LNCAP (cell line): ENCODE measurements around the gene ASIP.

Source experiments
- TF ChIP-seq, protein P1 (sequence below): fragments of 450-650 bp; IDR thresholded peaks from 2 replicates; pipeline ENCODE4 v1.5.1; 2017; ENCODE audit warnings: mild to moderate bottlenecking

Gene ASIP, protein sequence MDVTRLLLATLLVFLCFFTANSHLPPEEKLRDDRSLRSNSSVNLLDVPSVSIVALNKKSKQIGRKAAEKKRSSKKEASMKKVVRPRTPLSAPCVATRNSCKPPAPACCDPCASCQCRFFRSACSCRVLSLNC

DNA sequence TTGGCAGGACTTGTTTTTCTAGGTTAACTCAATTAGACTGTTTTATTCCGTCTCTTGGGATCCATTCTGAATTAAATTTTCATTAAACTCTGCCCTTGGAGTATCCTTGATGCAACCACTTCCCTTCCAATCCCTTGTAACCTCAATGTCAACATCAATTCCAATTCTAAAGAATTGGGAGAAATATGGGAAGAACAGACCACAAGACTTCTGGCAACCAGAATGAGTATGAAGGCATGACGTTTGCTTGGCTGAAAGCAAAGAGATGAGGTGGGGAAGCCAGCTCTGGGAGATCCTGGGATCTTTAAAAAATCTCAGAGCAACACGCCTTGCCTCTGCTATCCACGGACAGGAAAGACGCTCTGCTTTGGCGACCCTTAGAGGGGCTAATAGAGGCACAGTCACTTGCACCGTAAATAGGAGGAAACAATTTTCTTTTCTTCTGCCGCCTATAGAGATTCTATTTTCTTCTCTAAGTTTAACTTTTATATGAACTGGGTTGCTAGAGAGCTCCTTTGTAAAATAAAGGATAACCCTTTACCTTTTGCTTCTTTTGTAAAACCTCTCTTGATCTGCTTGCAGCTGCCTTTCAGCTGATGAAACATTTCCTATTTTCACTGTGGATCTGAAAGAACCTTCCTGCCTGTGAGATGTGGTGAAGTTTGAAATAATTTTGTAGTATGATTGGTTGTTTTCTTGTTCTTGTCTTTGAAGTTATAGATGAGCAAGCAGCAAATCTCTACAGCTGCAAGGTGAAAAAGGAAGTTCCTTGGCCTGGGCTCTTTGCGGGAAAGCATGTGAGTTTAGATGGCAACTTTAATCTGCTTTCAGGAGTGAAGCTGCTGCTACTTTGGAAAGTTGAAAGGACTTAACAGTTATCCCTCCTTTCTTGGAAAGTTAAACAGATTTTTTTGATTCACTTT, at the start of gene ASIP:
TSS of gene ASIP (plus strand) at position 731 of the 923 bp plus-strand sequence. CDS start 18,952 bp downstream, outside the sequence.
- TF ChIP-seq, protein P1, sequence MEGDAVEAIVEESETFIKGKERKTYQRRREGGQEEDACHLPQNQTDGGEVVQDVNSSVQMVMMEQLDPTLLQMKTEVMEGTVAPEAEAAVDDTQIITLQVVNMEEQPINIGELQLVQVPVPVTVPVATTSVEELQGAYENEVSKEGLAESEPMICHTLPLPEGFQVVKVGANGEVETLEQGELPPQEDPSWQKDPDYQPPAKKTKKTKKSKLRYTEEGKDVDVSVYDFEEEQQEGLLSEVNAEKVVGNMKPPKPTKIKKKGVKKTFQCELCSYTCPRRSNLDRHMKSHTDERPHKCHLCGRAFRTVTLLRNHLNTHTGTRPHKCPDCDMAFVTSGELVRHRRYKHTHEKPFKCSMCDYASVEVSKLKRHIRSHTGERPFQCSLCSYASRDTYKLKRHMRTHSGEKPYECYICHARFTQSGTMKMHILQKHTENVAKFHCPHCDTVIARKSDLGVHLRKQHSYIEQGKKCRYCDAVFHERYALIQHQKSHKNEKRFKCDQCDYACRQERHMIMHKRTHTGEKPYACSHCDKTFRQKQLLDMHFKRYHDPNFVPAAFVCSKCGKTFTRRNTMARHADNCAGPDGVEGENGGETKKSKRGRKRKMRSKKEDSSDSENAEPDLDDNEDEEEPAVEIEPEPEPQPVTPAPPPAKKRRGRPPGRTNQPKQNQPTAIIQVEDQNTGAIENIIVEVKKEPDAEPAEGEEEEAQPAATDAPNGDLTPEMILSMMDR = no peak

DNA sequence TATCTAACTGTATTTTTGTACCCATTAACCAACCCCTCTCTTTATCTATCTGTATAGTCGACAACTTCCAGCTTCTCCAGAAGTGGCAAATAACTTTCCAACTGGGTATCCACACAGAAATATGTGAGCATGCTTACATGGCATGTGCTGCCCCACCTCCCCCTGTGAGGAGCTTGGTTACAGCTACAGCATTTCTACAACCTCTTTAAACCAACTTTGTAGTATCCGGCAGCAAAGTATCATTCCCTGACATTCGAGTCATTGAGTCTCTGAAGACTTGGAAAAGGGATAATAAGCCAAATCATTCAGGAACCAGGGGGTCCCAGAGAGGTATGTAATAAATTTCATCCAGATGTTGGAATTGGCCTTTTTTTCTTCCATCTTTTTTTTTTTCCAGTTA, 48.2 kb upstream of the ASIP start:
- TF ChIP-seq, protein P1 = no peak

DNA sequence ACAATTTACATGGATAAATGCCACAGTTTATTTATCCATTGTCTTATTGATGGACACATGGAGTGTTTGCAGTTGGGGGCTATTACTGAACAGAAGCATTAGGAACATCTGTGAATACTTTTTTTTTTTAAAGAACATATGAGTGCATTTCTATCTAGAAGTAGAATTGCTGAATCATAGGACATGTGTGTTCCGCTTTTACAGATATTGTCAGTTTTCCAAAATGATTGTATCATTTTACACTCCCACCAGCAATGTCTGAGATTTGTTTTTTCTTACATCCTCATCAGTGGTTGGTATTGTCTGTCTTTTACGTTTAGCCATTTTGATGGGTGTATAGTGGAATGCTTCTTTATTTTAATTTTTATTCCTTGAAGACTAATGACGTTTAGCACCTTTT, 42.0 kb upstream of the ASIP start:
- TF ChIP-seq, protein P1 = no peak

DNA sequence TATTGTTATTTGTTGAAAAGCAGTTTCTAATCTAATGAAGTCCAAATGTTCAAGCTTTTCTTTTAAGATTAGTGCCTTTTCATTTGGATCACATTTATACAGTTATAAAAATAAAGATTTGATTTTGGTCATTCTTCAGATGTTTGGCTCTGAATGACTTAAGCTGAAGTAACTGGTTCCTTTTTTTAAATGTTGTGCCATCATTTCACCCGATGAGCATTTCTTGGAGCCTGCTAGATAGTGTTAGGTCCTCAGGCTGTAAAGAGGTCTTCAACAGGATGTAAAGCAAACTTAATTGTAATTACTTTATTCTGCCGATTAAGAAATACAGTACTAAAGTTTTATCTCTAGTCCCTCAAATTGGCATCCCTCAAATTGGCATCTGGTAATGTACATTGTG, 41.2 kb upstream of the ASIP start:
- TF ChIP-seq, protein P1 = no peak

DNA sequence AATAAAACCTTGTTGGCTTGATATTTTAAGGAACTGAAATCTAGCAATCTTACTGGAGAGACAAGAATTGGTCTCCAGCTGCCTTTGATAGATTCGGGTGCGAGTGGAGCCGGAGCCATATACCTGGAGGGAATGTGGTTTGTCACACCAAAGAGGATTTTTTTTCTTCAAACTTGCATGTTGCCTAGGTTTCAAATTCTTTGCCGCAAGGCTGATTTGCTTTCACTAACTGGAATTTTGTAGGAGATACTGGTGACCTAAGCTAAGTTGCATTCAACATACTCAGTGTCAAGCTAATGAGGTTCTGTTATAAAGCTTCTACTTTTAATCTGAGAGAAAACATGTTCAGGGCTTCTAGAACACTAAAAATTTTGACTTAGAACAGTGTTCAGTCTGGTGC, 39.7 kb upstream of the ASIP start:
- TF ChIP-seq, protein P1 = no peak

DNA sequence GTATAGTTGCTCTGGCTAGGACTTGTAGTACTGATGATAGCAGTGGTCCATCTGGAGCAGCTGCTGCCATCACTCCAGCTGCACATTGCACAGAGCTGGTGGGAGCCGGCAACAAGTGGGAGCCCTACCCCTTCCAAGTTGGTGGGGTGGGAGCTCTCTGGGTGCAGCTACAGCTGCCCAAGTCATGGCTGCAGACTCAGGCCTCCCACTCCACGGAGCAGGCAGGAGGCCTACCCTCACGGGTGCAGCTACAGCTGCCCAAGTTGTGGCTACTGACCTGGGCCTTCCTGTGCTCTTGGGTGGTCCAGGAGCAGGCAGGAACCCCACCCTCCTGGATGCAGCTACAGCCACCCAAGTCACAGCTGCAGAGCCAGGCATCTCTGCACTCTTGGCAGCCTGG, 32.1 kb upstream of the ASIP start:
- TF ChIP-seq, protein P1 = no peak

DNA sequence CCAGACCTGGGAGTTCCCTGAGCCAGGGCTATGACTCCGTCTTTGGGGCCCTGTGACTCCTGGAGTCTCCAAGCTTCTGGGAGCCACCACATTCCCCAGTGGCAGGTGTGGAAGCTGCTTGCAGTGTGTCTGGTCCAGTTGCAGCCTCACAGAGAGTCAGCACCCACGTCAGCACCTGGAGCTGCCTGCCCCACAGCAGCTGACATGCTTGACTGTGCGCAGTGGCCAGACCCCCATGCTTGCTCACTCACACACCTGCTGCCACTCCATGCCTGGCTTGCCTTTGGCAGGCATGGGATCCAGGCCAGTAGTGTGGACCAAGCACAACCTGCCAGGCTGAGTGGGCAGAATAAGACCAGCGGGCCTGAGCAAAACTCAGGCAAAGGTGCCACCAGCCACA, 31.0 kb upstream of the ASIP start:
- TF ChIP-seq, protein P1 = no peak
